Erythroblast (primary cell): ENCODE results near the gene ASCL3.
"Not testable (repeated sequence)": the region's sequence is repeated elsewhere in the genome, so short reads cannot be mapped to it uniquely, and the experiment has no call there.

Source experiments
- DNase-seq, 2 experiments: peaks; one replicate each; lab custom pipeline; 2025; lab: John Stamatoyannopoulos, UW
- GATA1 ChIP-seq: IDR thresholded peaks from 2 replicates; pipeline ENCODE4 v1.6.1; 2011; ENCODE audit warnings: low read depth, mild to moderate bottlenecking, control low read depth, low read length, moderate library complexity
- POLR2A ChIP-seq: IDR thresholded peaks from 2 replicates; pipeline ENCODE4 v1.6.1; 2011; ENCODE audit warnings: mild to moderate bottlenecking, low read length

Gene ASCL3

DNA sequence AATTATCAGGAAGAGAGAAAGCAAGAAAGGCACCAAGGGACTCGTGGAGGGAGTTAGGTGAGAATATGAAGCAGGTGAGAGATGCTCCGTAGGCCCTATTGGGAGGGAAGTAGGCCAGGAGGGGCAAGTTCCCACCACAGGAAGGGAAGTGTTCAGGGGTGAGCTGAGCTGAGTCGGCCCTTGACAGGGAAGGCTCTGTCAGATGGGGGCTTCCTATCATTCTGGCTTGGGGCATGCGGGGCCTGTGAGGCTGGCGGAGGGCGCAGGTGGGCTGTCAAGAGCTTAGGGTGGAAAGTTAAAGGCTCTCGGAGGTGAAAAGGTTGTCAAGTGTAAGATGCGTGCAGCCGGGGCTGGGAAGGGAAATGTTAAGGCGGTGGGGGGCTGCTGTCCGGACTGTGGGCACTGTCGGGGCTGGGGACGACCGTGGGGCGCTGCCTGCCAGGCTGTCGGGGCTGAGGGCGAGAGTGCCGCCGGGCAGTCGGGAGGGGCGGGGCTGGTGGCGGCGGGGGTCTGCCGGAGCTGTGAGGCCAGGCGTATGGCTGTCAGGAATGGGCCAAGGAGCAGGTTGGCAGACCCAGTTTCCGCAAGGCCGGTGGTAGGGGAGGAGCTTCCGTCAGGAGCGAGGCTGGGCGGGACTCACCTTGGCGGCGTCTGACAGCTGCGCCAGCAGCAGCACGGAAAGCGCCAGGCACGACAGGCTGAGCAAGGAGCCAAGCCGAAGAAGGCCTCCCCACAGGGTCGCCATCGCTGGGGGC lies 20.9 kb upstream of the ASCL3 start:
- peak; percentile 91 to 92 for DNase-seq
- TF ChIP-seq POLR2A (no peak), GATA1 (no peak)

DNA sequence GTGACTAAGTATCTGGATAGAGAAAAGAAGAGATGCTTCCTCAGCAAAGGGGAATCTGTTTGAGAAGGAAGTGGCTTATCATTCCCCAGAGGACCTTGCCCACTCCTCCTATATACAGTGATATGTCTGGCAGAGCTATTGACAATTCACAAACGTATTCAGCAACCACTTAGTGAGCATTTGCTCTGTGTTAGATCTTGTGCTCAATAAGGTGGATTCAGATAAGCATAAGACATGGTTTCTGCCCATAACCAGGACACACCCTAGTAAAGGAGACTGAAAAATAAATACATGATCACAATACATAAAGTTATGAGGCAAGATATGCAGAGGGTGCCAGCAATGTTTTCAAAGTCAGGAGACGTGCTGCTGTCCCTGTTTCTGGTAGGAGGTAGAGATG lies 20.0 kb upstream of the ASCL3 start:
- peak; percentile 85 to 93 for DNase-seq
- no peak for TF ChIP-seq GATA1
- TF ChIP-seq POLR2A = peak; percentile 89

DNA sequence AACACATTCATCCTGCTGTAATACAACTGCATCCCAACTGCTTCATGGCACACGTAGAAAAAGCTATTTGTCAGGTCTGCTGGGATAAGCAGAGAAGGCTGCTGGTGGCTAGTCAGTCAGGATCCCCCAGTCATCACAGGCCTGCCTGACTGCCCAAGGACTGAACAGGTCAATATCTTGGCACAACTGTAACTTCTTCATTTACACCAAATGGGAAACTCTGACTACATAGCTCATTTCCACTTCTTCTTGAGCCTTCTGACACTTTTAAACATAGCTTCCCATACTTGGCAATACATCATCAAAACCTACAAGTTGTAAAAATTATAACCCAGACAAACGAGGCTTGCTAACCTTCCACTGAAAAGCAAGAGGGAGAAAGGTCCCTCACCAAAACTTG lies 18.6 kb upstream of the ASCL3 start:
- no peak for TF ChIP-seq POLR2A
- TF ChIP-seq GATA1 = no peak
- peak; percentile 10 to 36 for DNase-seq

DNA sequence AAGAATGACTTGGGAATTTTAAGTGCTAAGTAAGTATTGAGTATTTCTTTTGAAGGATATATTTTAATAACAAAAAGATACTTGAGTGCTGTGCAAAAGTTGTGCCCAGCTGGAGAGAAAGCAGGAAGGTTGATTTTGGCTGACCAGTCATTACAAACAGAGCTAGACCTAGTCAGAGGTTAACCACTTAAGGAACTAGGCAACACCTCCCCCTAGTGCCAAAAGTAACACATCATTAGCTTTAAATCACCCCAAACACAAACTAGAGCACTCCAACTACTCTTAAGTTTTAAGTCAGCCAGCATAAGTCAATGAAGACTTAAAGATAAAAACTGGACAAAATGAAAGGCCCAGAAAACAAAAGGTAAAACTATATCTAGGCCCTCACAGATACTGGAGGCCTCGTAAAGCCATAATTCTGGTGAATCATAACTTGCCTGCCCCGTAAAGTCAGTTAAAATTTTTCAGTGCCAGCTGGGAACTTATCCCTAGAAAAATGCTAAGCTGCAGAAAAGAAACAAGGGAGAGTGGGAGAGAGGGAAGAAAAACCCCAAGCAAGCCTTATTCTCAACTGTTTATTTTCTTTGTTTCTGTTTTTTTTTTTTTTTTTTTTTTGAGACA lies 16.8 kb upstream of the ASCL3 start:
- DNase-seq = peak; percentile 84 to 87

DNA sequence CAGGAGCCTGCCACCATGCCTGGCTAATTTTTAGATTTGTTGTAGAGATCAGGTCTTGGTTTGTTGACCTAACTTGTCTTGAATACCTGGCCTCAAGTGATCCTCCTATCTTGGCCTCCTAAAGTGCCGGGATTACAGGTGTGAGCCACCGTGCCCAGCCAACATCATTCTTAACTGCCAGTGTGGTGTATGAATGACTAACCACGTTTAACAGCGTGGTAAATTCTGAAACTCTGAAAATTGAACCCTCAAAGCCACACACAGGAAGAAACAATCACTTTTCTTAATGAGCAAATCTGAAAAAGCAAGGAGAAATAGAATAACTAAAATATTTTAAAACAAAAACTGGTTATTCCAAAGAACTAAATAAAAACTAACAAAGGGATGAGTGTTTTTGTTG lies 14.0 kb upstream of the ASCL3 start:
- DNase-seq = no peak
- TF ChIP-seq POLR2A (no peak), GATA1 (no peak)

More for the DNA sequence above, 16.8 kb upstream of the ASCL3 start:
- TF ChIP-seq POLR2A (no peak), GATA1 (no peak)

DNA sequence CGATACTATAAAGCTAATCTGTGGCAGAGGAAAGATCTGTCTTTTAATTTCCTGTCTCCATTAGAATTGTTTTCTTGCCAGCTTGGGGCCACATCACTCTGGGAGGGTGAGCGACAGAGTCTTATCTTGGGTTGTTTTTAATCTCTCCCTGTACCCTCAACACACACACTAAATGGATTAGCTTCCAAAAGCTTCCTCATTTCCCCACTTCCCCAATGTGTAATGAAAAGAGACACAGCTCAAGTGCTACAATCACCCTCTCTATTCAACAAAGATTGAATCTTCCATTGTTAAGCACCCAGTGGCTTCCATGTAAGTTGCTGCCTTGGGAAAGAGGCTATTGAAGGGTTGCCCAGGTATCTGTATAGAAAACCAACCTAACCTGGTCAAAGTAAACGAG lies 6.1 kb upstream of the ASCL3 start:
- peak; percentile 14 to 23 for DNase-seq
- TF ChIP-seq POLR2A = no peak
- TF ChIP-seq GATA1 = no peak

DNA sequence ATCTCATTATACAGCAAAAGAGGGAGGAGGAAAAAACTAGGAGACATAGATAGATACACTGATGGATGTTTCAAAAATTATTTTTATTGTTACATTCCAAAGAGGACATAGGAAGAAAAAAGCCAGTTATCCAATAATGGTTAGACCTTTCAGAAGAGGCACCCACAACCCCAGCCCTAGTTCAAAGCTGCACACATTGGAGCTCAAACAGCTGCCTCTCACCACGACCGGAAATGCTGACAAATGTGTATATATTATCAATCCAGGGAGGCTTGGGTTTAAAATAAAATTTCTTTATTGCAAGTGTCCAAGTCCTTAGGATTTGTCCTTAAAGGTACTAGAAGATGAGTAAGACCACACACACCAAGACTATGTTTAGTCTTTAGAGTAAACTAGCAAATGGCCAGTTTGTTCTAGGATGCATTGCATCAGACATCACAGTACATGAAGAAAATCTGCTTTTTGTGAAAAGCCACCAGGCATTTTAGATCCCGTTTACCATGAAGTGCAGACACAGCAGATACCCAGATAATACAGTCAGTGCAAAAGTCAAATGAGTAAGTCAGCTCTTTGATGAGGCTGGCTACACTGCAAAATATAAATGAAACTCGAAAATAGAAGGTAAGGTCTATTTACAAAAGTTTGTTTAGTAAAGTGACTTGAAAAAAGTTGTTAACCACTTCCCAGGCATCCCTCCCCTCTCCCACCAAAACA lies 4.6 kb upstream of the ASCL3 start:
- no peak for TF ChIP-seq POLR2A
- no peak for TF ChIP-seq GATA1
- DNase-seq = no peak

DNA sequence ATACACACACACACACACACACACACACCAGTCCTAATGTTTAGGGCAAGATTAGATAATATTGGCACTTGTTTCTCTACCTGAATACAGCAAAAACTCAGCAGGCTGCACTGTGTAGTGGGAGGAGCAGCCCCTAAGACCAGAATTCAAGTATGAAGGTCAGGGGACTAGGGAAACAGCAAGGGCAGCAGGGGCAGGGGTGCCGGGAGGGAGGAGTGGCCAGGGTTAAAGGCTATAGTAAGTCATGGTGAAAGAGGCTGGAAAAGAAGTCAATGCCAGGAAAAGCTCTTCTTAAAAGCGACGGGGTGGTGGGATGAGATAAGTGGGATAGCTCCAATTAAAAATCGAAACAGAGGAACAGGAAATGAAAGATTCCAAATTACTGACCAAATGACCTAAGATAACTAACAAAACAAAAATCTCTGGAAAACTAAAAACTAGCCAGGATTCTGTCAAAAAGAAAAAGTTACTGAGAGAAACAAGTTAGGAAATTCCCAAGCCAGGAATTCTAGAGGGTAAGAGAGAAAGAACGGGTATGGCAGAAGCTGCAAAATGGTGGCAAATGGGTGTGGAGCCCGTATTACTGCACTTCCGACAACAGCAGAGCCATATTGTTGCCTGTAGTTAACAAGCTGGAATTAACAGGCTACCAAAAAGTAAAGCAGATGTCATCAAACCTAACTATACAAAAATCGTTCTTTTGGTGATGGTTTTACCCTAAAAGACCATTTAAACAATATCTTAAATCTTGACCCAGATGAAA lies 1.3 kb downstream of the ASCL3 start:
- TF ChIP-seq GATA1 (no peak), POLR2A (no peak)
- peak in 1 of 2 experiments; percentile 10 for DNase-seq

DNA sequence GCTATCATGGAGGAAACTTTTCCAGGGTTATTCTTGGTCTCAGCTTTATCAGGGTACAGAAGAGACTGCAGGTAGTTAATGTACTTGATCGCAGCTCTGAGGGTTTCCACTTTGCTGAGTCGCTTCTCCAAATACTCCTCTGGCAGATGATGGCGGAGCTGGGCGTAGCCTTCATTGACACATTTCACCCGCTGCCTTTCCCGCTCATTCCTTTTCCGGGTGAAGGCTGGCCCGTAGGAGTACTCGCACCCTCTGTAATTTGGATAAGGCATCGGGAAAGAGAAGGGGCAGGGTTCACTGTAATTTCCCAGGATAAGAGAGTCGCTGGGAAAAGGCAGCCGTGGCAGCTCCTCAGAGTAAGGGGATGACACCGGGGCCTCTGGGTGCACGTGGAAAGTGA lies 5.2 kb downstream of the ASCL3 start:
- TF ChIP-seq POLR2A = no peak
- no peak for TF ChIP-seq GATA1
- DNase-seq = no peak

DNA sequence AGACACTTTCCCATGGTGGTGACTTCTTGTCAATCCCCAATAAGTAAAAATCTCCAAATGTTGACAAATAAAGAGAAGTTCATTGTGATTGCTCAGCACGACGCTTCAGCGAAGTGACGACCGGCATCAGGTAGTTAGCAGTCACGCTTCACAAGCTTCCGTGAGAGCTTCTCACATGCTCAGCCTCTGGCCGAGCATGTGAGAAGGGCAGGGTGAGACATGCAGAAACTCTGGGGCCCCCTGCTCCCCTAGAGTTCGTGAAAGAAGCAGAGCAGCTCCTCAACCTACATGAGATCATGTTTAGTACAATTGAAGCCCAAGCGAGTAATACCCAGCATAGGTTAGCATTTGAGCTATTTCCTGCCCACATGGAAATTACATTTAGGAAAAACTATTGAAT lies 5.7 kb downstream of the ASCL3 start:
- DNase-seq = no peak
- TF ChIP-seq POLR2A (no peak), GATA1 (no peak)

DNA sequence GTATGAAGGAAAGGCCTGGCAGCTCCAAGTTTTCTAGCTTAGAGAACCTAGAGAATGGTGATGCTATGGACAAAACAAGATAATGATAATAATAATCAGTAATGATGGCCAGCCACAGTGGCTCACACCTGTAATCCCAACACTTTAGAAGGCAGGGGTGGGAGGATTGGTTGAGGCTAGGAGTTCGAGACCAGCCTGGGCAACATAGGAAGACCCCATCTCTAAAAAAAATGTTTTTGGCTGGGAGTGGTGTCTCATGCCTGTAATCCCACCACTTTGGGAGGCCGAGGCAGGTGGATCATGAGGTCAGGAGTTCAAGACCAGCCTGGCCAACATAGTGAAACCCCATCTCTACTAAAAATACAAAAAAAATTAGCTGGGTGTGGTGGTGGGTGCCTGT lies 7.0 kb downstream of the ASCL3 start:
- not testable (repeated sequence) for DNase-seq

DNA sequence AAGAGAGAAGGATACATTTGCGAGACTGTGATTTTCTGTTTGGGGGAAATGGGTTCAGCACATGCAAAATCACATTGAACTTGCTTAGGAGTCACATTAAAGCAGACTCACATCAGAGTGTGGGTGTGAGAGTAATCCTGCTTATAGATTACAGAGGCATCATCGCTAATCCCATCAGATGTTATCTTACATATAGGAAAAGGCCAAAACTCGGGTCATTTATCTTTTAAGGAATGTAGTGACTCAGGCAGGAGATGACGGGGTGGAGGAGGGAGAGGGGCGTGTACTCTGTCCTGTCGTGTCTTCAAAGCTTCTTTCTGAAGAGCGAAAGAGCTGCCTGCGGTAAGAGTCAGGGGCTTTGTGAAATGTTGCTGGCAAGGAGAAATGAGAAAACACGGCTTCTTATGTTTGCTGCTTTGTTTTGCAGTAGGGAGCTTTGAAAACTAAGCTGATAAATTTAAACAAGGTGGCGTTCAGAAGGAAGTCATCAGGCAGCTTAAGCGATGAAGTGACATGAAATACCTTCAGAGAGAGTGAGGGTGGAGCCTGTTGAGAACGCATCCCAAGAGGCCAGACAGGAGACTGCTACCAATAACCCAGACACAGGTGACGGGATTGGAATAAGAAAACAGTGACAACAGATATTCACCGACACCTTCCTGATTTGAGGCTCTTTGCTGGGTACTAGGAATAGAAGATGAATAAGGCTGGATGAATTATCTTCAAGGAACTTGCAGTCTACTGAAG lies 7.9 kb downstream of the ASCL3 start:
- DNase-seq = no peak
- no peak for TF ChIP-seq GATA1
- TF ChIP-seq POLR2A = no peak

DNA sequence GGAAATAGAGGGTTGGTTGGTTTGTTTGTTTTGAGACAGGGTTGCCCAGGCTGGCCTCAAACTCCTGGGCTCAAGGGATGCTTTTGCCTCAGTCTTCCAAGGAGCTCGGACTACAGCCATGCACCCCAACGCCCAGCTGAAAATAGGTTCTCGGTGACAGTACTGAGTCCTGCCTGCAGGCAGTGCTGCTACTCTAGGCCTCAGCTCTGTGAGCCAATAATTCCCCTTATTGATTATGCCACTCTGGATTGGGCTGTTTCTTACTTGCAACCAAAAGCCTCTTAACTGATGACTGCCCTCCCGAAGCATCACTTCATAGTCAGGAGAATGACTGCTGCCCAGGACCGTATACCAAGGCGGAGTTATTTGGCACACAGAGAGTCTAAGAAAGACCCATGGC lies 8.9 kb downstream of the ASCL3 start:
- TF ChIP-seq POLR2A (no peak), GATA1 (no peak)
- DNase-seq = no peak
